Transverse colon (tissue), 4 donors: ENCODE results near the gene KDM5C. TPM values are rescaled to one million over a fixed set of nuclear protein-coding genes. Genes with fewer than 3 reads are reported as not detected.

ENCODE experiments used
- DNase-seq: peaks from one replicate; pipeline ENCODE4 v3.0.0-alpha.2; 2019
- H3K27ac ChIP-seq, 4 donors: fragments of 200-600 bp; sonication (generic); 2 replicates each; pipeline ENCODE4 v1.5.1; 2016 to 2018; ENCODE audit warnings: inconsistent platforms in 4 of 4
- H3K27me3 ChIP-seq: fragments of 200-600 bp; sonication (generic); 2 replicates; pipeline ENCODE4 v1.5.1; 2017; ENCODE audit warnings: inconsistent platforms
- H3K36me3 ChIP-seq, 4 donors: fragments of 200-600 bp; sonication (generic); 2 replicates each; pipeline ENCODE4 v1.5.1; 2017 to 2019; ENCODE audit warnings: inconsistent platforms in 4 of 4
- H3K4me1 ChIP-seq, 4 donors: fragments of 200-600 bp; sonication (generic); 2 replicates each; pipeline ENCODE4 v1.5.1; 2017 to 2020; ENCODE audit warnings: inconsistent platforms in 4 of 4
- H3K4me3 ChIP-seq, 4 donors: fragments of 200-600 bp; sonication (generic); 1 replicate in 1 of 4; 2 replicates in 3 of 4; pipeline versions ENCODE4 v1.5.1 to v1.6.1; 2017 to 2019; ENCODE audit warnings: inconsistent platforms in 4 of 4
- H3K9me3 ChIP-seq, 2 donors: fragments of 200-600 bp; sonication (generic); 2 replicates each; pipeline ENCODE4 v1.5.1; 2017 to 2019; ENCODE audit warnings: inconsistent platforms in 2 of 2
- EP300 ChIP-seq: sonication (generic); formaldehyde crosslinking; IDR thresholded peaks from one replicate; pipeline ENCODE4 v1.6.1; 2017; ENCODE audit warnings: antibody characterized with exemption, low read depth
- POLR2A ChIP-seq: fragments of 450-650 bp; IDR thresholded peaks from one replicate; pipeline ENCODE4 v1.6.1; 2016; ENCODE audit warnings: antibody characterized with exemption, mild to moderate bottlenecking, moderate library complexity
- POLR2AphosphoS5 ChIP-seq, 3 donors: sonication (generic); formaldehyde crosslinking; IDR thresholded peaks; one replicate each; pipeline ENCODE4 v1.6.1; 2016; ENCODE audit warnings: antibody characterized with exemption in 3 of 3
- WGBS, 2 donors: methylation state at CpG; one replicate each; pipeline ENCODE4 v1.1.5; 2018; ENCODE audit warnings: low coverage in 1 of 2; 5-methylcytosine and 5-hydroxymethylcytosine counted together
- in situ Hi-C, 4 donors: fragments of 200-750 bp; cut with MboI; loops; one replicate each; pipeline versions ENCODE4 v1.15.0 to v1.15.1; 2017; ENCODE audit warnings: low sequenced_read_pairs in 3 of 4, low pct_ligation_motif_present in 1 of 4, low pct_unique_long_range_greater_than_20kb in 1 of 4
- intact Hi-C: fragments of 100-400 bp; cut with DNase I; formaldehyde crosslinking; loops from one replicate; pipeline ENCODE4 v1.15.1; 2023; ENCODE audit warnings: low total_unique reads
- total RNA-seq, 4 donors: library from RNA; depleted of rRNA; stranded (reverse); fragments of >200 nt; gene quantifications; one replicate each; pipeline ENCODE4 v1.1.0, GENCODE V29; 2016
- TF ChIP-seq, protein P1 (sequence below), 5 experiments: fragments of 200-600 bp in 3 of 5; fragments of 450-650 bp in 2 of 5; sonication (generic) in 3 of 5; IDR thresholded peaks; 1 replicate in 2 of 5; 2 replicates in 3 of 5; pipeline ENCODE4 v1.5.1; 2016 to 2017; ENCODE audit warnings: antibody characterized with exemption in 5 of 5, inconsistent platforms in 3 of 5, mild to moderate bottlenecking in 2 of 5, moderate library complexity in 1 of 5

The KDM5C gene
- total RNA-seq, 4 donors from 2014 or later = 68.4 to 387 (median 124) TPM

DNA sequence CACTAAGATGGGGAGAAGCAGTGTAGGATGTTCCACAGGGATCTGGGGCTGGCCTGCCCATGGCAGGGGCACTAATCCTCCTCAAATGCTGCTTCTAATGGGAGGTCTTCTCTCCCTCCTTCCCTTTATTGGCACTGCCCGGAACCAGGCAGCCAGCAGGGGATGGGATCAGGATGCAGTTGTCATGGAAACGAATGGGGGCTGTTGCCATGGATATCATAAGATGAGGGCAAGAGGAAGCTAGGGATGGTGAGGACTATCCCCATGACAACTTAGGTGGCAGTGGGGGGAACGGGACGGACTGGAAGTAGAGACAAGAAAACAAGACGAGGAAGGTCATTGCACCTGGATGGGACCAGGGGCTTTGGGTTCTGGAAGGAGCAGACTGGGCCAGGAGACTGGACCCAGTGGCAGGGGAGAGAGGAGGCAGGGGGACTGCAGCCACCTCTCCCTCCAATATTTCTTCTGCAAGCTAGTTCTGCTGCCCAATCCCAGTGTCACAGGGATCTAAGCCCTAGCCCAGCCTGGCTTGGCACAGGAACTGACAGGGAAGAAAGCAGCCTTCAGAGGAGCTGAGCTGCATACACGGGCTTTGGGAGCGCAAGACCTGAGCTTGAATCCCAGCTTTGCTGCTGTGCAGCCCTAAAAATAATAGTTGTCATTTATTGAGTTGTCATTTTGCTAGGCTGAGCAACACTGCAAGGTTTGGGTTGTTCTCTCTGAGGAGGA lies 37.3 kb upstream of the KDM5C start:
- Histone ChIP-seq H3K27ac (no peak overlapping the region), H3K9me3 (no peaks in the 10 kb centered on the region), H3K4me3 (no peak overlapping the region), H3K36me3 (no peaks in the 10 kb centered on the region), H3K27me3 (no peaks in the 10 kb centered on the region), H3K4me1 (peaks cover 0 to 19% (median 6%) of the 10 kb centered on the region in 4 donors)
- intact Hi-C loops (no loop called here), in situ Hi-C loops (no loop called here)
- DNase-seq = no peak
- no peak for TF ChIP-seq EP300
- TF ChIP-seq POLR2A = no peak
- TF ChIP-seq POLR2AphosphoS5 (IDR thresholded peaks at IDR 0.05) = no peak
- TF ChIP-seq, protein P1, sequence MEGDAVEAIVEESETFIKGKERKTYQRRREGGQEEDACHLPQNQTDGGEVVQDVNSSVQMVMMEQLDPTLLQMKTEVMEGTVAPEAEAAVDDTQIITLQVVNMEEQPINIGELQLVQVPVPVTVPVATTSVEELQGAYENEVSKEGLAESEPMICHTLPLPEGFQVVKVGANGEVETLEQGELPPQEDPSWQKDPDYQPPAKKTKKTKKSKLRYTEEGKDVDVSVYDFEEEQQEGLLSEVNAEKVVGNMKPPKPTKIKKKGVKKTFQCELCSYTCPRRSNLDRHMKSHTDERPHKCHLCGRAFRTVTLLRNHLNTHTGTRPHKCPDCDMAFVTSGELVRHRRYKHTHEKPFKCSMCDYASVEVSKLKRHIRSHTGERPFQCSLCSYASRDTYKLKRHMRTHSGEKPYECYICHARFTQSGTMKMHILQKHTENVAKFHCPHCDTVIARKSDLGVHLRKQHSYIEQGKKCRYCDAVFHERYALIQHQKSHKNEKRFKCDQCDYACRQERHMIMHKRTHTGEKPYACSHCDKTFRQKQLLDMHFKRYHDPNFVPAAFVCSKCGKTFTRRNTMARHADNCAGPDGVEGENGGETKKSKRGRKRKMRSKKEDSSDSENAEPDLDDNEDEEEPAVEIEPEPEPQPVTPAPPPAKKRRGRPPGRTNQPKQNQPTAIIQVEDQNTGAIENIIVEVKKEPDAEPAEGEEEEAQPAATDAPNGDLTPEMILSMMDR (IDR thresholded peaks at IDR 0.05) = no peak
- WGBS, 2 donors = 75% methylated on average over 7 of the region's 7 CpGs; no CpG with 5 or more reads in 1 of the 2 donors

DNA sequence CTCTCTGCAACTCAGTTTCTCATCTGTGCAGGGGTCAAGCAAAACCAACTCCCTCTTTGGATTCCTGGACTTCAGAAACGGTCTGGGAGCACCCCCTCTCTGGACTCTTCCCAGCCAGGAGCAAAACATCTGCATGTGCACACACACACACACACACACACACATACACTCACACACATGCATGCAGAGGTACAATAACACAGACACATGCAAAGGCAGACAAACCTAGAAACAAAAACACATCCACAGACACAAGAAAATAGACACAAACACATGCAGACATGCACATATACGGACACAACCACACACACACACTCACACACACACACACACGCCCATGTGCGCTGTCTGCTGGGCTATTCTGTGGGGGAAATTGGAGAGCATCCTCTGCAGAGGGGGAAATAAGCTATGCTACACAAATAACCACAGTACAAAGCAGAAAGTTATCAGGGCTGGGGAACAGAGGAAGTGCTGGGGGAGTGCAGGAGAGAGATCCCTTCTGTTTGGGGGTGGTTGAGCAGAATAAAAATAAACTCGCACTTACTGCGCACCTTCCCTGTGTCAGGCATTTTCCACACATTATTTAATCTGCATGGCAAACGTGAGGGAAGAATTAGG lies 36.5 kb upstream of the KDM5C start:
- in situ Hi-C loops (no loop called here), intact Hi-C loops (no loop called here)
- no peaks in the 10 kb centered on the region for H3K9me3 ChIP-seq
- no peaks in the 10 kb centered on the region for H3K27me3 ChIP-seq
- no peak overlapping the region for H3K27ac ChIP-seq
- TF ChIP-seq POLR2AphosphoS5 (IDR thresholded peaks at IDR 0.05) = no peak
- TF ChIP-seq EP300 = no peak
- no peak for TF ChIP-seq POLR2A
- TF ChIP-seq, protein P1 (IDR thresholded peaks at IDR 0.05) = no peak
- WGBS, 2 donors = 50% methylated on average over 7 of the region's 7 CpGs; no CpG with 5 or more reads in 1 of the 2 donors
- H3K4me3 ChIP-seq = no peak overlapping the region
- no peak for DNase-seq
- H3K36me3 ChIP-seq = no peaks in the 10 kb centered on the region
- H3K4me1 ChIP-seq = peaks cover 0 to 10% (median 4%) of the 10 kb centered on the region in 4 donors

DNA sequence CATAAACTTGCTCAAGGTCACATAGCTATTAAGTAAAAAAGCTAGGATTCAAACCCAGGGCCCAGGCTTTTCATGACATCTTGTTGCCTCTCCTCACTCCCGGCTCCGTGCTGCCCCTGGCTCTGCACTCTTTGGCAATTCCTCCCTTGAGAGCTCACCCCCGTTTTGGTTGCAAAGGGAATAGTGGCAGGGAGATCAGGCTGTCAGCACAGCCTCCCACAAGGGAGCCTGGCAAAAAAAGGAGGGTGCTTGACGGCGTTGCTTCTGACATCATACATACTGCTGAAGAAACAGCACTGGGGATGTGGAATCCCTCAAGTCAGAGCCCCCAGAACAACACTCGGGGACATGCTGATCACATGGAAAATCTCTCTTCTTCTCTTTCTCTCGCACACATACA lies 35.8 kb upstream of the KDM5C start:
- in situ Hi-C loops (no loop called here), intact Hi-C loops (no loop called here)
- Histone ChIP-seq H3K36me3 (no peaks in the 10 kb centered on the region), H3K4me3 (no peak overlapping the region), H3K27me3 (no peaks in the 10 kb centered on the region), H3K9me3 (no peaks in the 10 kb centered on the region), H3K27ac (no peak overlapping the region), H3K4me1 (peaks cover 0 to 4% (median 0%) of the 10 kb centered on the region in 4 donors)
- 70% methylated on average over 7 of the region's 7 CpGs; no CpG with 5 or more reads in 1 of the 2 donors for WGBS, 2 donors
- DNase-seq = no peak
- TF ChIP-seq POLR2A = no peak
- no peak for TF ChIP-seq EP300
- no peak for TF ChIP-seq POLR2AphosphoS5 (IDR thresholded peaks at IDR 0.05)
- TF ChIP-seq, protein P1 (IDR thresholded peaks at IDR 0.05) = no peak

- 85 to 100% methylated on average over 2 to 6 of the region's 6 CpGs for WGBS, 2 donors
- Histone ChIP-seq H3K4me3 (no peak overlapping the region), H3K36me3 (no peaks in the 10 kb centered on the region), H3K9me3 (no peaks in the 10 kb centered on the region), H3K27ac (no peak overlapping the region), H3K27me3 (no peaks in the 10 kb centered on the region), H3K4me1 (peaks cover 0 to 2% (median 0%) of the 10 kb centered on the region in 4 donors)
- intact Hi-C loops (no loop called here), in situ Hi-C loops (no loop called here)
- DNase-seq = no peak
- TF ChIP-seq EP300 (no peak), POLR2AphosphoS5 (IDR thresholded peaks at IDR 0.05) (no peak), POLR2A (no peak)
- TF ChIP-seq, protein P1 (IDR thresholded peaks at IDR 0.05) = no peak
Observed at GRCh38 chrX:53257670-53258423, 32.8 kb upstream of the KDM5C start.
